Neuron (in vitro differentiated cells): ENCODE data around the gene VTCN1.
A peak's percentile ranks its signal among the peaks of the same experiment; 100 is the strongest.

Experiments
- H2AFZ ChIP-seq: one replicate; pipeline ENCODE4 v1.6.1; 2013; ENCODE audit warnings: low read depth, mild to moderate bottlenecking, inconsistent platforms, low read length, moderate library complexity
- H3K27me3 ChIP-seq: one replicate; pipeline ENCODE4 v1.6.1; 2013; ENCODE audit warnings: low read length; ENCODE audit not compliant: insufficient read depth
- H3K36me3 ChIP-seq: one replicate; pipeline ENCODE4 v1.6.1; 2013; ENCODE audit warnings: low read length; ENCODE audit not compliant: insufficient read depth
- H3K4me1 ChIP-seq: one replicate; pipeline ENCODE4 v1.6.1; 2013; ENCODE audit warnings: low read length; ENCODE audit not compliant: insufficient read depth
- H3K4me3 ChIP-seq: 2 replicates; pipeline ENCODE4 v1.5.1; 2013; ENCODE audit warnings: mild to moderate bottlenecking, low read length, moderate library complexity
- H3K9me3 ChIP-seq: one replicate; pipeline ENCODE4 v1.6.1; 2013; ENCODE audit warnings: low read length

Gene VTCN1

DNA sequence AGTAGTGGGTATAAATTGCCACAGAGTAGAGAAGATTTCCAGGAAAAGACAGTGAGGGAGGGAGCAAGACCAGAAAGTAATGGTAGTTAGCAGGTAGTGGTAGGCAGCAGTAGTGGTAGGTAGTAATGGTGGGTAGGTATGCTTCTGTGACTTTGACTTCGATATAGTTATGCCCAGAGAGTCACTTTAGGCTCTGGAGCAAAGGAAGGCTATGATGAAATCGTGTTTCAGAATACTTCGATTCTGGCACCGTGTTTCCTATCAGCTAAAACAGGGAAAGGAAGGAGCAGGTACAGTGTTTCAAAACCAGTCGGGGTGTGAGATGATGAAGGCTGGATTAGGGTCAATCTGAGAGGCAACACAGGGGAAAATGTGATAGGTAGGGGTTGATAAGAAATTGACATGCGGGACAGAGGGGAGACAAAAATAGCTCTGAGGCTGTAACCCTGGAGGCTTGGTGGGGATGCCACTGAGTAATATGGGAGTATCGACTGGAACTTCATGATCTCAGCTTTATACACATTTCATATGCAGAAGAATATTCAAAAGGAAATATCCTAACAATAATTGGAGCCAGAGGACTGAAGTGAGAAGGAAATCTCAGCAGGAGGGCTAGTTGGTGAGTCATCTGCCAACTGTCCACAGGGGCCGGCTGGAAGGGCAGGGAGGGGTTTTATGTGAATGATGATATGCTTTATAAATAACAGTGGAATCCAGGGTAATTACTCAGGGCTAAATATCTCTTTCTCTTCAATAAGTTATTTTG lies 64.0 kb downstream of the VTCN1 start:
- Histone ChIP-seq H3K4me3 (no peak overlapping the region), H3K27me3 (no peaks in the 10 kb centered on the region), H3K9me3 (no peaks in the 10 kb centered on the region), H2AFZ (no peak overlapping the region), H3K36me3 (no peaks in the 10 kb centered on the region), H3K4me1 (peaks cover 22% of the 10 kb centered on the region)

DNA sequence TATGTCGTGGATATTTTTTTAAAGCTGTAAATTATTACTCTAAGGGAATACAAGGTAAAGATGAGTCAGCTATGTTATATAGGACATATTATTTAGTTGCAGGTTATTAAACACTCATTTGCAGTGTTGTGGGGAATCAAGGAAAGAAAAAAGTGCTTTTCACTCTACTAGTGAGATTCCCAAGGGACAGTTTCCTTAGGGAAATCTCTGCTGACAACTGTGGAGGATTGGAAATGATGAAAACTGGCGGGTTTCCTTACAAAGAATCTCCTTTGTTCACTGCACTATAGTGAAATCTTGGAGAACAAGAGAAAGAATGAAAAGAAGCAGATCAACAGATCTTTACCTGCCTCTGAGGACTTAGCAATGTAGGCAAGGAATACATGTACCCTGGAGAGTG lies 64.7 kb downstream of the VTCN1 start:
- Histone ChIP-seq H3K36me3 (no peaks in the 10 kb centered on the region), H3K27me3 (no peaks in the 10 kb centered on the region), H3K4me3 (no peak overlapping the region), H3K9me3 (no peaks in the 10 kb centered on the region), H2AFZ (no peak overlapping the region), H3K4me1 (peaks cover 22% of the 10 kb centered on the region)

DNA sequence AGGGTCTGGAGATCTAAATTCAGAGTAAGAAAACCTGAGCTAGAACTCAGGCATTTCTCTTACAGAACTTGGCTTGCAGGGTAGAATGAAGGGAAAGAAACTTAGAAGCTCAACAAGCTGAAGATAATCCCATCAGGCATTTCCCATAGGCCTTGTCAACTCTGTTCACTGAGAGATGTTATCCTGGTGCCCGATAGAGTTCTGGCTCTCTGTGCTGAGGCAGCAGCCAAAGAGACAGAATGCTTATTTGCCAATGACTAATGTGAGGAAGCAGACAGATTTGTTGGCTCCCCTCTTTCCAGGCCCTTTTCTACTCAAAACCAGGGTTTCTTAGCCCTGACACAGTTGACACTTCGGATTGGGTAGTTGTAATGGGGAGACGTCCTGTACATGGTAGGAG lies 66.9 kb downstream of the VTCN1 start:
- Histone ChIP-seq H3K4me3 (no peak overlapping the region), H3K9me3 (no peaks in the 10 kb centered on the region), H3K27me3 (no peaks in the 10 kb centered on the region), H3K4me1 (peaks cover 22% of the 10 kb centered on the region), H3K36me3 (no peaks in the 10 kb centered on the region), H2AFZ (no peak overlapping the region)

DNA sequence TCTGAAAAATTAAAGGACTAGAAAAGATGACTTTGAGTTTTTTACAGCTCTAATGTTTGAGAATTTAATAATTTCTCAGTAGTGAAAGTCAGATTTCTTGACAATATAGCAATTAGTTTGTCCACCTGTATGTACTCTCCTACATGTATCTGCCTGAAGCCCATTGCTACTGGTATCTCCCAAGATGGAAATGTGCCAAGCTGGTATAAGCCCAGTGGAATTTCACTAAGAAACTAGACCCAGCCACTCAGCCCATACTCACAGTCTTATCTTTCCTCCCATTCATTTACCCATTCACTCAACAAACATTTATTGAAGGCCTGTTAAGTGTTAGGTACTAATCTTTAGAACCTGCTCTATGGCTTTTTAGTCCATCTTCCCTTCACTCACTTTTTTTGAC lies 67.6 kb downstream of the VTCN1 start:
- Histone ChIP-seq H3K36me3 (no peaks in the 10 kb centered on the region), H3K27me3 (no peaks in the 10 kb centered on the region), H3K9me3 (no peaks in the 10 kb centered on the region), H3K4me3 (no peak overlapping the region), H2AFZ (no peak overlapping the region), H3K4me1 (peaks cover 21% of the 10 kb centered on the region)

DNA sequence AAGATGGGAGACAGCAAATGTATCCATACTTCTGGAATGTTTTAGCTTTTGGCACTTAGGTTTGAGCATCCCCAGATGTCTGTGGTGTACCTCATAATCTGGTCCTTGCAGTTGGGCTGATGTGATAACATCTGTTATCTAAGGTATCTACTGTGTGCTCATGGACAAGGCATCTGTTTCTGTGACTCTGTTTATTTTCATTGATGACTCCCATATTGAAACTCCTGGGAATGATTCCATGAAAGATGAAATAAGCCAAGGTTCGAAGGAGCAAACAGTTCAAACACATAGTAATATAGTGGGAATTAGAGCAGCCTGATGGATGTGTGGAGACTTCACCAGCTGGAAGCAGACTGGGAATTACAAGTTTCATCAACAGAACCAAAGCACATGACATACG lies 68.5 kb downstream of the VTCN1 start:
- H3K4me3 ChIP-seq, result no peak overlapping the region
- H2AFZ ChIP-seq, result no peak overlapping the region
- H3K36me3 ChIP-seq, result no peaks in the 10 kb centered on the region
- H3K9me3 ChIP-seq, result no peaks in the 10 kb centered on the region
- H3K27me3 ChIP-seq, result no peaks in the 10 kb centered on the region
- H3K4me1 ChIP-seq, result peaks cover 12% of the 10 kb centered on the region

DNA sequence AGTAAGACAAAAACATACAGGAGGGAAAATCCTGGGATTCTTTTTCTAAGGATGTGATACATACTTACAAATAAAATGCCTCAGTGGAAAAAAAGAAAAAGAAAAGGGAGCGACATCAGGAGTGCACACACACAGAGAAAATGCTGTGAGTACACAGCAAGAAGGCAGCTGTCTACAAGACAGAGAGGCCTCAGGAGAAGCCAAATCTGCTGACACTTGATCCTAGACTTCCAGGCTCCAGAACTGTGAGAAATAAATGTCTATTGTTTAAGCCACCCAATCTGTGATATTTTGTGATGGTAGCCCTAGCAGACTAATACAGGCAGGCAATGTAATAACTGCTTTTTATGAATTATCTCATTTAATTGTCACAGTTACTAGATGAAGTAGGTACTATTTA lies 72.2 kb downstream of the VTCN1 start:
- Histone ChIP-seq H3K4me1 (peaks cover 9% of the 10 kb centered on the region), H3K36me3 (no peaks in the 10 kb centered on the region)

DNA sequence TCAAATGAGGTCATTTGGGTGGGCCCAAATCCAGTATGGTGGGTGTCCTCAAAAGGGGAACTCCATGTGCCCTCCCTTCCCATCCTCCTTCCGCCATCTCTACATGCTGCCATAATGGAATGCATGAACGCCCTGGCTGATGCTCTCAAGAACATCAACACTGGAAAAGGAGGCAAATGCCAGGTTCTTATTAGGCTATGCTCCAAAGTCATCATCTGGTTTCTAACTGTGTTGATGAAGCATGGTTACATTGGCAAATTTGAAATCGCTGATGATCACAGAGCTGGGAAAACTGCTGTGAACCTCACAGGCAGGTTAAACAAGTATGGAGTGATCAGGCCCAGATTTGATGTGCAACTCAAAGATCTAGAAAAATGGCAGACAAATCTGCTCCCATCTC lies 72.6 kb downstream of the VTCN1 start:
- H3K36me3 ChIP-seq, result no peaks in the 10 kb centered on the region
- no peak overlapping the region for H3K4me3 ChIP-seq
- no peaks in the 10 kb centered on the region for H3K27me3 ChIP-seq
- no peaks in the 10 kb centered on the region for H3K9me3 ChIP-seq
- no peak overlapping the region for H2AFZ ChIP-seq
- H3K4me1 ChIP-seq, result peaks cover 9% of the 10 kb centered on the region

More for the DNA sequence above, 72.2 kb downstream of the VTCN1 start:
- H3K27me3 ChIP-seq, result no peaks in the 10 kb centered on the region
- no peak overlapping the region for H3K4me3 ChIP-seq
- no peaks in the 10 kb centered on the region for H3K9me3 ChIP-seq
- no peak overlapping the region for H2AFZ ChIP-seq

DNA sequence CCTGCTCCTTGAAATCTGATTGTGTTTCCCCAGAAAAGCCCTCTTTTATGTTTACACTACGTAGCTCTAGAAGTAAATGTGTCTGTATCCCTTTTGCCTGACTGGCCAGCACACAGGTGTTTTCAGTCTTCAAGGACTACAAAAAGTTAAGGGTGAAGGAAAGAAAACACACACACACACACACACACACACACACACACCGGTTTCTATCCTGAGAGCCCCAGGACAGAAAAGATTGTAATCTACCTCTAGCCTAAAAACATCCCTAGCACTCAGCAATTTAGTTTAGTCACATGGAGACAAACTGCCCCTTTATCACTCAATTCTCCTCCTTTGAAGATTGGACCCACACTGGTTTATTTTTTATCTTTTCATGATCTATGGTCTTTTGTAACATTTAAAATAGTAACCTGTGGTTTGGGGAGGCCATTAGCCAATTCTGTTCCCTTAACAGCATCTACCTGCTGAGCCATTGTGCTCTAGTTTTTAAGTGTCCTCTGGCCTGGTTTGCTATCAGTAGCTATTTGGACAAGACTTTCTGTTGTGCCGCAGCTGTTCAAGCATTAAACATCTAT lies 73.4 kb downstream of the VTCN1 start:
- Histone ChIP-seq H3K36me3 (no peaks in the 10 kb centered on the region), H3K9me3 (no peaks in the 10 kb centered on the region), H3K4me1 (peaks cover 9% of the 10 kb centered on the region), H3K4me3 (no peak overlapping the region), H3K27me3 (no peaks in the 10 kb centered on the region), H2AFZ (no peak overlapping the region)

DNA sequence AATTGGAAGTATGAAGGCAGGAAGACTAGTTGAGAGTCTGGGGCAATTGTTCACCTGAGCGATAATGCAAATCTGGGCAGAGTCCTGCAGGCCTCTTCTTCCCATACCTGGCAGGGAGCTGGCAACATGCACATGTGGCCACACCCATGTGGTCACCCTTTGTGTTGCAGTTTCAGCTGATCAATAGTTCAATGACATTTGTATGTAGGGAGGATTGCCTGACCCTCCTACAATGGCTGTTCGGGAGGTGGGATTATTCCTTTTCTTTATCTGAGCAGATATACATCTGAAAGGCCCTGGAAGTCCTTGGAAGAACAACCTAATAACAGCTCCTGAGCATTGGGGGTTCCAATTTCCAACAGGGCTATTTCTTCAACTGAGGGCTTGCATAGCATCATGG lies 74.0 kb downstream of the VTCN1 start:
- Histone ChIP-seq H3K4me1 (peaks cover 9% of the 10 kb centered on the region), H3K4me3 (no peak overlapping the region), H3K36me3 (no peaks in the 10 kb centered on the region), H2AFZ (no peak overlapping the region), H3K27me3 (no peaks in the 10 kb centered on the region), H3K9me3 (no peaks in the 10 kb centered on the region)

DNA sequence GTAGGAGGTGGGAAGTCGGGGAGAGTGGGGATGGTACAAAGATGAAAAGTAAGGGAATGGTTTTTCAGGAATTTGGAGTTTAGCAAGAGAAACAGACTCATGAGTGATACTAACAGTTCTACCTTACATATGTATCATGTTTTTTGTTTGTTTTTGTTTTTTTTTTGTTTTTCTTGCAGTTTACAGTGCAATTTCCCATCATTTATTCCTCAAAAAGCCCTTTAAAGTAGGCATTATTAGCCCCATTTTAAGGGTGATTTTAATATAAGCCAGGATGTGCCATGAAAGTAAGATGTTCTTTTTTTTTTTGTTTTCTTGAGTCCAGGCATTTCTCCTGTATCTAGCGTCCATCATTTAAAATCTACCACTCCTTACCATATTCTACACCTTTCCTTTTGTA lies 75.4 kb downstream of the VTCN1 start:
- Histone ChIP-seq H3K36me3 (no peaks in the 10 kb centered on the region), H3K4me3 (no peak overlapping the region), H3K27me3 (no peaks in the 10 kb centered on the region), H3K4me1 (peaks cover 9% of the 10 kb centered on the region), H3K9me3 (no peaks in the 10 kb centered on the region), H2AFZ (no peak overlapping the region)

DNA sequence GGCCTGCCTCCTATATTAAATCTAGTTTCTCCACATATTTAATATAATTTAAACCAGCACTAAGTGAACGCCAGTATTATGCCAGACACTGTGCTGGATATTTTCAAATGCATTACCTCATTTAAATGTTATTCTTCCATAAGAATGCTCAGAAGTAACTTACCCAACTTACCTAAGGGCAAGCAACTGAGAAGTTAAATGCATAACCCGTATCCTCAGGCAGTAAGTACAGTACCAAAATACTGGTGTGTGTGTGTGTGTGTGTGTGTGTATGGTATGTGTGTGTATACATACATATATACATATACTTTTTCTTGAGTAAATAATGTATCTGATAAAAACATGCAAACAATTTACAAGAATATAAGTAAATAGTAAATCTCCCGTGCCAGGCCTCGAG lies 80.2 kb downstream of the VTCN1 start:
- peaks cover 17% of the 10 kb centered on the region for H3K4me1 ChIP-seq
- H3K9me3 ChIP-seq, result no peaks in the 10 kb centered on the region
- H2AFZ ChIP-seq, result no peak overlapping the region
- no peak overlapping the region for H3K4me3 ChIP-seq
- H3K27me3 ChIP-seq, result no peaks in the 10 kb centered on the region
- no peaks in the 10 kb centered on the region for H3K36me3 ChIP-seq

DNA sequence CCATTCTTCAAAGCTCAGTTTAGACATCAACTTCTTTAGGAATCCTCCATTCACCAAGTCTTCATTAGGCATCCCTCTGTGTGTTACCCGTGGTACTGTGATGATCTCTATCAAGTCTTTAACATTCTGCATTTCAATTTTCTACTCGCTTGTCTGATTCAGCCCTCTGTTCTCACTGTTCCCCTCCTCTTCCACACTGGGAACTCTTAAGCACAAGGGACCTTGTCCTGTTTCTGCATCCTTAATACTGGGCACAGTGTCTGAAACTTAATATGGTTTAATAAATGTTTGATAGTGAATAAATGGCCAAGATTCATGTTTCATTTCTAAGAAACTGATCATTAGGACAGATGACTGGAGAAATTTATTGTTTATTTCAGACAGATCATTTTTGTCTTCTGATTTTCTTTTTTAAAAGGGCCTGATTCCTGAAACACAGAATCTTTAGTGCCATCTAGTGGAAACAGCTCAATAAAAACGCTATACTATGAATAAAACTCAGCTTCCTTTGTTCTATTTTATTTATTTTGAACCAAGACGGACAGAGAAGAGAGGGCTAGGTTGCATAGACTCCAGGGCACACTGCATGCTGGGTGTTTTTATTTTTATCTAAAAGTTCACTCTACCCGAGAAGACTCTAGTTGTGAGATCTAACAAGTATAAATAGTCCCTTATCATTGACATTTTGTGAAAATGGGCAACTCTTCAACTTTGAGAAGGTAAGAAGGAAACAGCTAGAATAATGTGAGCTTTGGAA lies 82.2 kb downstream of the VTCN1 start:
- Histone ChIP-seq H3K4me3 (no peak overlapping the region), H3K36me3 (no peaks in the 10 kb centered on the region), H3K27me3 (no peaks in the 10 kb centered on the region), H3K9me3 (no peaks in the 10 kb centered on the region), H2AFZ (peak overlapping the region; percentile 87), H3K4me1 (peaks cover 8% of the 10 kb centered on the region)

DNA sequence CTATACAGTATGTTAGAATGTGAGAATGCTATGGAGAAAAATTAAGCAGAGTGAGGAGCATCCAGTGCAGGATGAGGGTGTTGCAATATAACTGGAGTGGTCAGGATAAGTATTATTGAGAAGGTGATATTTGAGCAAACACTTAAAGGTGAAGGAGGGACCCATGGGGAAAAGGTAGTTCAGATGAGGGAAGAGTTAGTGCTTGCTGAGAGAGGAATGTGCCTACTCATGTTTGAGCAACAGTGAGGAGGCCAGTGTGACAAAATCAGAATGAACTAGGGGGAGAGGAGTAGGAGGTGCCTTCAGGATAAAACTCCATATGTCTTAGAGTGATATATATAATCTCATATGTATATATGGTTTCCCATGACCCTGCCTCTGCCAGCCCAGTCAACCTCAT lies 82.9 kb downstream of the VTCN1 start:
- Histone ChIP-seq H3K27me3 (no peaks in the 10 kb centered on the region), H3K36me3 (no peaks in the 10 kb centered on the region), H2AFZ (peak overlapping the region; percentile 87), H3K9me3 (no peaks in the 10 kb centered on the region), H3K4me3 (no peak overlapping the region), H3K4me1 (peaks cover 8% of the 10 kb centered on the region)
